Central memory CD4-positive, alpha-beta T cell (primary cell): ENCODE measurements around the gene KRTAP5-1.

Source experiments
- DNase-seq: peaks from one replicate; pipeline ENCODE4 v3.0.0; 2022

The KRTAP5-1 gene

DNA sequence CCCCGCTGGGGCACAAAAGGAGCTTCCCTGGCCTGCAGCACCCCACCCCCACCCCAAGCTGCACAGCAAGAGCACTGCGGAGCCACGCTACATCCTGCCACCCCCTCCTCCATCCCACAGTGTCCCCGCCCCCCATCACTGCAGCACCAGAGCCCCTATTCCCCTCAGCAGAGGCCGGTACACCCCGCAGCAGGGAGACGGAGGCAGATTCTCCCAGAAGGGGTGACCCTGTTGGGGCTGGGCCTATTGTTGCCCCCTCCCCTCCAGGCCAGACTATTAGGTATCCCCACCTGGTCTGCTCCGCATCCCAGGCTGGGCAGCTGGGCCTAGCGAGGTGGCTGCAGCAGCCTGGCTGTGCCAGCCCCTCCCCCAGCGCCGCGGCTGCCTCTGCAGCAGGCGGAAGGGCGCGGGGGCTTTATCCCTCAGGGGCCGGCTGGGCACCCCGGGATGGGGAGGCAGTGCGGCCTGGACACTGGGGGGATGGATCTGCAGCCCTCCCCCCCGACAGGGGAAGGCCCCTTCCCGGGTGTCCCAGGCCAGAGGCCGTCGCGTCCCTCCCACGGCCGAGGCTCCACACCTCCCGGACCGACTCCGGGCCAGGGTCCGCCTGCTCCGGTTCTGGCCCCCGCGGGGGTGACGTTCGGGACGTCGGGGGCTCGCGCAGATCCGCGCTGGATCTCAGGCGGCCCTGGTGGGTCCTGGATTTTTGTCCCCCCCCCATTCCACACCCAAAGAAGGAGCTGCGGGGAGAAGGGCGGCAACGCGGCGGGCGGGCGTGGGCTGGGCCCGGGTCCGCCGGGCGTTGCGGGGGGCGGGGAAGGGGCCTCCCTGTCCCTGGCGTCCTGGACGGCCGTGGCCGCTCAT is 14.0 kb downstream of the KRTAP5-1 start:
- no peak for DNase-seq

DNA sequence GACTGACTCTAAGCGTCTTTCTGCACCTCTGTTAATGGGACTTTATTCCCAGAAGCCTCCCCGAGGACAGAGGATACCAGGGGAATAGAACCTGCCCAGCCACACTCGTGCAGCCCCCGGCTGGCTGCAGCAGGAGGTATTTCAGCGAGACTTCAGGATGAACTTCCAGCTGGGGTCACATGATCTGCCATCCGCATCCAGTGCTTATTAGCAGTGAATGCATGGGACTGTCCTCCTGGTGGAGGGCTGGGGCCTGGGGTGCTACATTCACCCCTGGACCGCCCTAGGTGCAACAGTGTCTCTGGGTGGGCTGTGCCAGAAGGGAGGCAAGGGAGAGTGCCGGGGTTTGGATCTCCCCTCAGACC is 14.6 kb downstream of the KRTAP5-1 start:
- no peak for DNase-seq

DNA sequence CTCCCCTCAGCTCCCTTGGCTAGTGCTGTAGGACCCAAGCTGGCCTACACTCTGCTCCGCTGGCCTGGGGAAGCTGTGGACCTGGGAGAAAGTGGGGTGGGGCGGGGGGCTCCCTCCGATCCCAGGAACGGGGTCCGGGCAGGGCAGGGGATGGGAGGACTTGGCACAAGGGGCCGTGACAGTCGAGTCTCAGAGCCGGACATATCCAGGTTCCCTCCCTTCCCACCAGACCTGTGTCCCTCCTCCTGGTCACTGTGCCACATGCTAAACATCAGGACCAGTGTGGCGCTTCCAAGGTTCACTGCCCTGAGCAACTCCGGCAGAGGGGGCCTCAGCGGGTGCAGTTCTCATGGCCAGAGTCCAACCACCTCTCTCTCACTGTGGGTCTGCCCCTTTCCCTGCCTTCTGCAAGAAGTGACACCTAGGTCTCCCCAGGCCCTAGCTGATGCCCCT is 15.1 kb downstream of the KRTAP5-1 start:
- no peak for DNase-seq

DNA sequence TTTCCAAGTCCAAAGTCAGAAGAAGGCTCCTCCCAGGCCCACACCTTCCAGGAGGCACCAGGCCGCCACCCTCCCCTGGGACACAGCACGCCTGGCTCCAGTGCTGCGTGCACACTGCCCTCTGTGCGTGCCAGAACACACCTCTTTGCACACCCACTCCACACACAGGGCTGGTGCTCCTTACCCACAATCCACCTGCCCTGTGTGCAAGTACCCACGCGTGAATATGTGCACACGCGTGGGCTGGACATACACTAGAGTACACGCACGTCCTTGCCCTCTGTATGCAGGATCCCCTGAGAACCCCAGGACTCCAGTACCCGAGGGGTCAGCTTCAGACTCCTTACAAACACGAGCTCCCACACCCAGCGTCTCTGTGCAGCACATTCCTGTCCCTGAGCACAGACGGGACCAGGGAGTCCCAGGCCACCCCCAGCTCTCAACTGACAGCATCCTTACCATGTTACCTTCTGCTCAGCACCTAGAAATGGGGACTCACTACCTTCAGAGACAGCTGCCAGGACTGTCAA is 15.8 kb downstream of the KRTAP5-1 start:
- DNase-seq = no peak

DNA sequence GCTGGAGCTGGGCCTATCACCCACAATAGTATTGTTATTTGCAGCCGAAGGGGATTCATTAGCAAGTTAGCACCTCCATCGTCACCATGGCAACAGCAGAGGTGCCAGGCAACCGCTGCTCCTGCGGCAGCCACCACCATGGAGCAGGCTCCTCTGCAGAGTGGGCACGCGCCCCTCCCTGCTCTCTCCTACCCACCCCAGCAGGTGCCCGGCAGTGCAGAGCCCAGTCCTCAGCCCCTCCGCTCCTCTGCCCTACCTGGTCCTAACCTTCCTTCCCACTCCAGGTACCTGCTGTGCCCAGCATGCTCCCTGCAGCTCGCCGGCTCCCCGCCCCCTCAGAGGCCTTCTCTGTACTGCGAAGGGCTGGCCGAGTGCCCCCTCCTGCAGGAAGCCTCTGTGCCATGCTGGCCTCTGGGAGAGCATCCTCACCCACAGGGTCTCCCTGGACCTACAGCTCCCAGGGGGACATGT is 16.6 kb downstream of the KRTAP5-1 start:
- DNase-seq = no peak

DNA sequence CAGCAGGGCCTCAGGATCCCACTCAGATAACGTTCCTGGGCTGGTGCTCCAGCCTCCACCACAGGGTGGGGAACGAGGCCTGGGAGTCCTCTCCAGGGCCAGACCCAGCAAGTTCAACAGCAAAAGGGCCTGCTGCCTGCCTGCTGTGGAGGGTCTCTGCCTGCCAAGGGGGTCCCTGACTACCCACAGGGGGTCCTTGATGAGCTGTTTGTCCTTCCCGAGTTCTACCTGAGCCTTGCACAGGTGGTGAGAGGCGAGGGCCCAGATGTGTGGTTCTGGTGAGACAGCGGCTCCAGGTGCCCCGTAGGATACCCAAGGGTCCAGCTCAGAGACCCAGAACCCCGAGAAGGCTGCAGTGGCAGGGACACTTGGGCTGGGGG is 17.4 kb downstream of the KRTAP5-1 start:
- DNase-seq = no peak

DNA sequence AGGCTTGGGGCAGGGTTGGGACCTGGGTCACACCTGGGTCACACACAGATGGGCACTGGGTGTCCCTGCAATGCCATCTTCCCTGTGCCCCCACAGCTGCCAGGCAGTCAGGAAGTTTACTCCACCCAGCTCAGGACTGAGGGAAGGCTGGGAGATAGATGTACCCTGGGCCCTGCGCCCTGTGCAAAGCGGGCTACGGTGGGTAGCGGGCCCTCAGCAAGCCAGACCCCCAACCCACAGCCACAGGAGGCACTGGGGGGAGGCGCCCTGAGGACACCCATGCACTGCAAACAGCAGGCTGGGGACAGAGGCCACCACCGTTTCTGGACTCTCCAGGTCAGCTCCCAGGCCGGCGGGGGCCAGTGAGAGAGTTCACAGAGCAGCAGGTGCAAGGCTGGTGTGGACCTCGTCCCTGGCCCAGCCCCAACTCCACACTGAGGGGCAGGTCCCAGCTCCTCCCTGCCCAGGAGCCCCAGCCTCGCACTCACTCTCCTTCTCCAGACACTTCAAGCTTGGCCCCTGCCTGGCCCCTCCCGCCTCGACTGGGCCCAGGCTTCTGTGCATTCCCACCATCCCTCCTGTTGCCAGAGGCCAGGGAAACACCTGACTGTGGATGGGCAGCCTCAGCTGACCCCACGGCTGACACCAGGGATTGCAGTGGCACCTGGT is 17.9 kb downstream of the KRTAP5-1 start:
- no peak for DNase-seq

DNA sequence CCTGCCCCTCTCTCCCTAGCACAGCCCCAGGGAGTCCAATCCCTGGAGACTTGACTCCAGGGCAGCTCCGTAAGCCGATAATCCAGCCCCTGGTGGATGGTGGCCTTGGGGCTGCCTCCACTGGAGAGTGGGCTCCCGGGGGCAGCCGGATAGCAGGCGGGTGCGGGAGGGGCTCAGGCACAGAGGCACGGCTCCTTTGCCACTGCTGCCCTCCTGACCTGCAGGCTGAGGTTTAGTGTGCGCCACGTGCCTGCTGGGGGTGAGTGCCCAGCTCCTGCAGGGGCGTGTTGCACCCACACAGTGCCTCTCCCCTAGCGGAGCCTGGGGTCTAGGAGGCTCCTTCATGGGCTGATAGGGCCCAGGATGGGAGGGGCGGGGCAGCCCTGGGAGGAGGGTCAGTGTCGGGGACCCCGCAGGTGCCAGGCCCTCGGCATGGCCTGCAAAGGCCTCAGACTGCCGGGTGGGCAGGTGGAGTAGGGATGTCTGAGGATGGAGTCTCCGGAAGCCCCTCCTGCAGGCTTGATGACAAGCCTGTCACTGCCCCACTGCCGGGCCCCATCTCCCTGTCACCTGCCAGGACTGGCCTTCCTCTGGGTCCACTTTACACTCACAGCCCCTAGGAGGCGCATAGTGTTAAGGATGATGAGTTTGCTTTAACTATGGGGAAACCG is 18.6 kb downstream of the KRTAP5-1 start:
- no peak for DNase-seq

DNA sequence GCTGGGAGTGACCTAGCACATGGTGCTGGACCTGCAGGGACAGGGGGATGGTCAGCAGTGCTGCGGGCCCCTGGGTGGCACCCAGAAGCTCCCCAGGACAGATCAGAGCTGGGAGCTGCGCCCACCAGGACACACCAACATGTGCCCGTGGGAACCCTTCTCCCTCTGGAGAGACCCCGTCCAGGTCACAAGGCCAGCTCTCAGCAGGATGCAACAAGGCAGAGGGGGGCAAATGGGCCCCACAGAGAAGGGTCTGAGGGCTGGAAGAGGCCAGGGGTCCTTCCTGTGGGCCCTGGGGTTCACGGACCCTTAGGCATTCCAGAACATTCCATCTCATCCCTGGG is 19.2 kb downstream of the KRTAP5-1 start:
- DNase-seq = no peak

DNA sequence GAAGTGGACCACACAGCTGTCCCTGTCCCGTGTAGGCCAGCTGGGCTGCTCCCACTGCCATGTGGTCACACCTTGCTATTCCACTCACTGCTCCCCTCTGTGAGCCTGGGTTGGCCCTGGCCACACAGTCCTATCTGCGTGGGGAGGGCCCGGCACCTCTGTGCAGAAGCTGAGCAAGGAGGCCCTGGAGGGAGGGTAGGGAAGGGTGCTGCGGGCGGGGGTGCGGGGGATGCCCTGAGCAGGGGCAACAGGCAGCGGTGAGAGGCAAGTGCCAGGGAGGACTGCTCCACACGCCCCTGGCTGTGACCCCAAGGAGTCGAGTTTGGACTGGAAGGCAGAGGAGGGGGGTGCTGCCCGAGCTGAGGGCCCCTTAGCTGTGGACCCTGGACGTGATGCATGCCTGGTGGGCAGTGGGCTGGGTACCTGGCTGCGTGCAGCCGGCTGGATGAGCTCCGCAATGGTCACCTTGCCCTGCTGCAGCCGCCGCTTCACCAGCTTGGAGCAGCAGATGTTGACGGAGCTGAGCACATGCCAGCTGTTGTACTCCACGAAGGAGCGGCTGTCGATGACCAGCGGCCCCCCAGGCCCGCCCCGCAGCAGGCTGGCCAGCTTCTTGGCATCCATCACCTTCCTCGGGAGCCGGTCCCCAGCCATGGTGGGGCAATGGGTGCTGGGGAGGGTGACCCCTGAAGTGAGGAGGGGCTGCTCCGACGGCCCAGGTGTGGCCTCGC is 19.7 kb downstream of the KRTAP5-1 start:
- DNase-seq = no peak

DNA sequence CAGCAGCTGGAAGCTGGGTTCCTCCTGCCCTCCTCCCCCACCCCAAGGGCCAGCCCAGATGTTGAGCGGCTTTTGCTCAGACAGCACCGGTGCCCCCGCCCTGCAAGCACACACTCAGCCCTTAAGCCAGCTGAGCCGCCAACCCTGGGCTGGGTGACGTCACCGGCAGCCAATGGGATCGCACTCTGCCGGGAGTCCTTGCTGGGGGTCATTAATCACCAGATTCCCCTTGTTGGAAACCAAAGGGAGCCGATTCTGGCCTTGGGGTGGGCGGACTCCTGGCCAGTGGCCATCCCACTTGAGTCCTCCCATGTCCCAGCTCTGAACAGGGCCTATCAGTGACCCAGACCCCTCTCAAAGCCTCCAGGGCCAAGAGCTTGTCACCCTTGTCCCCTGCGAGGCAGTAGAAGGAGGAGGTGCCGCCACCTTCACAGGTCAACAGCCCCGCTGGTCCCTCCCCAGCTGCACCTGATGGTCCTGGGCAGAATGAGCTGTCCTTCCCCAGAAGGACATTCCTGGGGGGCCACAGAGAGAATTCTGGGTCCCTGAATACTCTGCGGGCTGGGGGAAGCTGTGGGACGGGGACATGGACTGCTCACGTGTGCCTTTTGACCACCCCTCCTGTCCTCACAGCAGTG is 20.4 kb downstream of the KRTAP5-1 start:
- no peak for DNase-seq

DNA sequence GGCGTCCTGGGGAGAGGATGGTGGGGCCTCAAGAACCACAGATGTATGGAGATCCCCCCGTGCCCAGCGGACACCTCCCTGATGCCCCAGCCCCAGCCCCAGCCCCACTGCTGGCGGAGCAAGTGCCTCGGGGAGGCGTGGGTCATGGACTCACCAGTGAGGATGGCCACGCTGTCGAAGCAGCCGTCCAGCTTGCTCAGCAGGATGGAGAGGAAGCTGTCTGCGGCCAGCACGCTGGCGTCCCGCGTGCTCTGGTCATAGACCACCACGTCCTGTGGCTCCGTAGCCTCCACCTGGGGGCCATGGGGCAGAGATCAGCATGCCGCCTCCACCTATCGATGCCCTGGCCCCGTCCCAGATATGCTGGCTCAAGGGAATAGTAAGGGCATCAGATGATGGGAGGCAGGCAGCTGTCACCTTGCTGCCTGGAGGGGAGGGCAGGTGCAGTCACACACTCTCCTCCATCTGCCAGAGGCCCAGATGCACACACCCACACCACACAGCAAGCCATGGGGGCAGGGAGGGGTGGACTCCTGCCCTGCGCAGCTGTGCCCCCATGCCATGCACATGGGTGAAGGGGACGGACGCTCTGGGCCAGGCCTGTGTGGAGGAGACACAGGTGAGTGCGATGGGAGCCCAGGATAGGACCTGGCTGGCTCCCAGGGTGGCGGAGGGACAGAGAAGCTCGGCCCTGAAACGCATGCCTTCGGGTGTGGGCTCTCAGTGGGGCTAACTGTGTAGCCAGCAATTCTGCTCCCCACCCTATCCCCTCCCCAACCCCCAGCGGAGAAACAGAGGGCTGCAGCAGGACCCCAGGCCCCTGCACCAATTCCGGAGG is 21.2 kb downstream of the KRTAP5-1 start:
- no peak for DNase-seq

DNA sequence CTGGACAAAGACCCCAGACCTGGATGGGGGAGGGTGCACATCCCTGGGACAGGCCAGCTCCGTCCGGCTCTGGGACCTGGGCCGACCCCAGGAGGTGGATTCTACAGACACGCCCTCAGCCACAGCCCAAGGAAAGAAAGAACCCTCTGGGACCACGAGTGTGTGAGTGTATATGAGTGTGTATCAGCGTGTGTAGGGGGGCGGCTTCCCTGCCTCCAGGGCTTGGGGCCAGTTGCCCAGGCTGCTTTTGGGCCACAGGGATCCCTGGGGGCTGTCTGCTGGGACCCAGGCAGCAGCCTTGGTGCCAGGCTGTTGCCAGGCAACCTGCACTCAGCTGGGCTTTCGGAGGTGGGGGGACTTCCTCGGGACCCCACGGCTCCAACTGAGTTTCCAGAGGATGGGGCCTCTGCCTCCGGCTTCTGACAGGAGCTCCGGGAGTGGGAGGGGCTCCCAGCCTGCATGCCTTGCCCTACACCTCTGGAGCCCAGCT is 21.9 kb downstream of the KRTAP5-1 start:
- no peak for DNase-seq

DNA sequence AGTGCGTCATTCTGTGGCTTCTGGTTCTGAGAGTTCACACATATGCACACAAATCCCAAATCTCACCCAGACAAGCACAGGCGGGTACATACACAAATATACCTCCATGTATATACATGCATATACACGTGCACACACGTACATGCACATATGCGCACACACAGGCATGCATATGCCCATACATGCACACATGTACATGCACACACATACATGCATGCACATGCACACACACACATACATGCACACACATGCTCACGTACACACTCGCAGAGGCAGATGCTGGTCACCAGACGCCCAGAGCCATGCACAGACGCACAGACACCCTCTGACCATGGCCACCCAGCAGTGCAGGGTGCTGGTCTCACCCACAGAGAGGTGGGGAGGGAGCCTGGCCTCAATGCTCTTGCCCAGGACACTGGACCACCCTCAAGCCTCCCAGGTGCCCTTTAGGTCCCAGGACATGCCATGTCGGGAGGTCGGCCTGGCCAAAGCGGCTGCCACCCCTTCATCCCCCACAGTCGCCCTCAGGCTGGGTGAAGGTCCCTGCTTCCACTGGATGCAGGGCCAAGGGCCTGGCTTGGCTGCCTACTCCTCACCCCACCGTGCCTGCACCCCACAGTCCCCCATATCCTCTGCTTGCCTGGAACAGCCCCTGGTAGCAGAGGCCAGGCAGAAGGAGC is 22.5 kb downstream of the KRTAP5-1 start:
- DNase-seq = no peak

DNA sequence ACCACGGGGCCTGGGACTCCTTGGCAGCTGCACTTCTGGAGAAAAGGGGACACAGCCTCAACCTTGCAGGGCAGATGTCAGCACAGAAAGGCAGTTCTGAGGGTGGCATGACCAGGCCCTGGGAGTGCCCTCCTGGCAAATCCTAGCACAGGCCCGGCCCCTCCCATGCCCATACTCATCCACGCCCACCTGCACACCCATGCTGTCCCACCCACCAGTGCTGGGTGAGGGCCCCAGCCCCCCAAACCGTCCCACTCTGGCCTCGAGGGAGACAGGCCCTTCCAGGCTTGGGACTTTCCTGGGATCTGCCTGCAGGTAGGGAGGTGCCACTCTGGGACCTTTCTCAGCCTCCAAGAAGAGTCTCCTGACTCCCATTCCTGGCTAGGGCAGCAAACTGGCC is 23.1 kb downstream of the KRTAP5-1 start:
- no peak for DNase-seq

DNA sequence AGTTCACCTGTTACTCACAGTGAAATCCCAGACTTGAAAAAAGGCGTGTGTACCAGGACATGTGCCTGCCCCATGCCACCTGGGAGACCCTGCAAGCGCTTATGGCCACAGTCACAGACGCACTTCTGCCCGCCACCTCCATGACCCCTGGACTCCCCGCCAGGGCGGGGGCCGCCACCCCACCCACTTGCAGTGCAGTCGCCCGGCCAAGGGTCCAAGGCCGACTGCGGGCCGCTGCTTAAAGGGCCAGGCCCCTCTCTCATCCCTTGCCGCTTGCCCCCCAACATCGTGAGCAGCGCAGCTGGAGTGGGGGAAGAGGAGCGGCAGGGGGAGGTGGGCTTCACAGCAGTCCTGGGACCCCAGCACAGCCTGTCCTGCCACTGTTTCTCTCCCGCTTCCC is 23.8 kb downstream of the KRTAP5-1 start:
- no peak for DNase-seq

DNA sequence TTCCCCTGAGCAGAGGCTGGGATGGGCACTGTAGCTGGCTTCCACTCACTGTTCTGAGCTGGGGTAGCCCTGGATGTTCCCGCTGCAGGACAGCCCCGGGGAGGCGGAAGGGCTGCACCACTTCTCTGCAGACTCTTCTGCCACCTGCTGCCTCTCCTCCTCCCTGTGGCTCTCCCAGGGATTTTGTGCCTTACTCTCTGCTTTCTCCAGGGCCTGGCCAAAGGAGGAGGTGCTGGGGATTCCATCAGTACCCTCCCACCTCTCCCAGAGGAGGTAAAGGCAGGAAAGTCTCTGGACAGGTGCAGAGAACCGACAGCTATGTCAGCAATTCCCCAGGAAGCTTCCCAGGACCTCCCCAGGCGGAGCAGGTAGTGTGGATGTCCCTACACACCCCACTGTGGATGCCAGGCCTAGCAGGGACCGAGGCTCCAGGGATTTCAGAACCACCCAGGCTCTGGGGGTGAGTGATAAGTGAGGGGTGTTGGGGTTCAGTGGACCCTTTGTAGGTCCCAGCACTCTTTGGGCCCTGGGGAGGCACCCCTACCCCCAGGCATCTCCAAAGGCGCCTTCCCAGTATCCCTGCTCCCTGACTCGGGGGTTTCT is 24.3 kb downstream of the KRTAP5-1 start:
- no peak for DNase-seq

DNA sequence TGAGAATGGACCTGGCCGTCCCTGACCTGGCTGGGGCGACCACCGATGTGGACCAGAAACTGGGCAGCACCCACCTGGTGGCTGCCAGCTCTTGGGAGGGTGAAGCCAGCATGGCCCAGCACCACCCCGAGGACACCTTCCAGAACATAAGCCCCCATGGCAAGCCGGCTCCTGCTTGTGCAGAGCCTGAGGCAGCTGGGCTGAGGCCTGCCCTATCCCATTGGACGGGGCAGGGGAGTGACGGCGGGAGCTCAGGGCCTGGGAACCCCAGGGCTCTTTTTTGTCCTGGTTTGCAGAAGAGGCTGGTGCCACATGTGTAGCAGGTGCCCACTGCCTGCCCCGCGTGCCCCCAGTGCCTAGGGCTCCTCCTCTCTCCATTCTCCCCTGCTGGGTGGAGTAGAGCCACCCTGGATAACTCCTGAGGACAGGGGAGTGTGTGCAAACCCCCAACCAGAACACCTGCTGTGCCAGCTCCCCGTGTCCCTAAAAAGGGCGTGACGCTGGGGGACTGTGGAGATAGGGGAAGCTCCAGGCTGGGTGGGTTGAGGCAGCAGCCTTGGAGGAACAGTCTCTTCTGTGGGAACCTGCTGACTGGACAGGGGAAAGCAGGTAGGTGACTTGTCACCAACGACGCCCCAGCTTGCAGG is 25.0 kb downstream of the KRTAP5-1 start:
- no peak for DNase-seq

DNA sequence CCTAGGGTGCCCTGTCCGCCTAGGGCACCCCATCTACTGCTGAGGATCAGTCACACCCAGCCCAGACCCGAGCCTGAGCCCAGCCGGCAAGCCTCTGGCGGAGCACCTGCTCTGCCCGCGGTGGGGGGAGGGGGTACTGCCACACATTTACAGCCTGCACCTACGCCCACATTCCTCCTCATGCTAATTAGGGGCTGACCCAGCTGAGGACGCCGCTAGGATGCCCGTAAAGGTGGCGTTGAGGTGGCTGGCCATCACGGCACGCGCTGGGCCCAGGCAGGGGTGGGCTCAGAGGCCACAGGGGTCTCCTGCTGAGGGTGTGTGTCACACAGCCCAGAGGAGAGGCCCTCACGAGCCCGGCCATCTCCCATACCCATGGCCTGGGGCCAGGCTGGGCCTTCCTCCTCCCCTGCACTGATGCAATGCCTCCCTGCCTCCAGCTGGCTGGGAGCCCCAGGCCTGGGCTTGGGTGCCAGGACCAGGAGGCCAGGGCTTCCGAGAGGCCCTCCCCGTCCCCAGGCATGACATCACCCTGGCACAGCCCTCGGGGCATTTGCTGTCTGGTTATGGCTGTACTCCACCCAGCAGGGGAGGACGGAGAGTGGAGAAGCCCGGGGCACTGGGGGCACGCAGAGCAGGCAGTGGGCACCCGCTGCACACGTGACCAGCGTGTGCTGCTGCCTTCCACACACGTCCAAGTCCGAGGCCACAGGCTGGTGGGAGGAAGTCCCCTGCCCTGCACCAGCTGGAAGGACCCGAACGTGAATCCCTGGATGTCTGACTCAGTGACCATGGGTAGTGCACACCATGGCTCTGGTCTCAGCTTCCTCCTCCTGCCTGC is 25.8 kb downstream of the KRTAP5-1 start:
- DNase-seq = no peak
